A673 (cell line): ENCODE data around the gene CCDC149. TPM values are rescaled to one million over a fixed set of nuclear protein-coding genes. Genes with fewer than 3 reads are reported as not detected.

Experiments used
- BruUV-seq: library from RNA; stranded (reverse); fragments of 400-500 nt; replicated peaks from 2 replicates; lab custom pipeline; 2021; lab: Mats Ljungman, UMichigan
- CTCF ChIA-PET: fragments of 300-600 bp; sonication (Branson Sonifier 250); formaldehyde crosslinking; loops from one replicate; lab custom pipeline; 2022; ENCODE audit warnings: antibody characterized with exemption; lab: Charles Lee
- POLR2A ChIA-PET: fragments of 300-600 bp; sonication (Branson Sonifier 250); formaldehyde crosslinking; loops from one replicate; lab custom pipeline; 2022; ENCODE audit warnings: antibody characterized with exemption; ENCODE audit not compliant: low non-redundant PET; lab: Charles Lee
- DNase-seq: peaks from one replicate; pipeline ENCODE4 v3.0.0-alpha.2; 2015; ENCODE audit warnings: low spot score
- H3K27ac ChIP-seq: fragments of 200-600 bp; sonication (generic); 2 replicates; pipeline ENCODE4 v1.5.1; 2016; ENCODE audit warnings: mixed run types, low read depth, mild to moderate bottlenecking, mixed read lengths, antibody characterized with exemption, low read length; ENCODE audit not compliant: poor library complexity, severe bottlenecking
- H3K27me3 ChIP-seq: fragments of 200-600 bp; sonication (generic); replicated peaks from 2 replicates; pipeline ENCODE4 v1.6.1; 2017; ENCODE audit warnings: mixed run types, low read depth, mild to moderate bottlenecking, mixed read lengths, antibody characterized with exemption, low read length; ENCODE audit not compliant: insufficient read depth, poor library complexity
- H3K36me3 ChIP-seq: fragments of 200-600 bp; sonication (generic); 2 replicates; pipeline ENCODE4 v1.6.1; 2016; ENCODE audit warnings: mixed run types, mild to moderate bottlenecking, mixed read lengths, antibody characterized with exemption, low read length; ENCODE audit not compliant: insufficient read depth, poor library complexity, severe bottlenecking
- H3K4me1 ChIP-seq: fragments of 200-600 bp; sonication (generic); 2 replicates; pipeline ENCODE4 v1.6.1; 2017; ENCODE audit warnings: mixed run types, mild to moderate bottlenecking, mixed read lengths, antibody characterized with exemption, low read length; ENCODE audit not compliant: insufficient read depth, poor library complexity, severe bottlenecking
- H3K4me3 ChIP-seq: fragments of 200-600 bp; sonication (generic); 2 replicates; pipeline ENCODE4 v1.5.1; 2016; ENCODE audit warnings: low read depth, mixed run types, mild to moderate bottlenecking, mixed read lengths, low read length; ENCODE audit not compliant: poor library complexity, severe bottlenecking
- H3K9me3 ChIP-seq: fragments of 200-600 bp; sonication (generic); 2 replicates; pipeline ENCODE4 v1.6.1; 2016; ENCODE audit warnings: mixed run types, low read depth, mild to moderate bottlenecking, mixed read lengths, antibody characterized with exemption, low read length; ENCODE audit not compliant: poor library complexity, severe bottlenecking
- CTCF ChIP-seq: fragments of 300-800, 200-600 bp; sonication (generic); conservative IDR thresholded peaks from 2 replicates; pipeline ENCODE4 v1.5.1; 2017; ENCODE audit warnings: low read depth, mild to moderate bottlenecking, antibody characterized with exemption, low read length, moderate library complexity, mixed read lengths
- EZH2 ChIP-seq: fragments of 200-600 bp; sonication (generic); IDR thresholded peaks from 2 replicates; pipeline ENCODE4 v1.6.1; 2017; ENCODE audit warnings: borderline replicate concordance, low read depth, mild to moderate bottlenecking, mixed read lengths, antibody characterized with exemption, low read length; ENCODE audit not compliant: poor library complexity, severe bottlenecking
- intact Hi-C: fragments of 100-400 bp; cut with micrococcal nuclease; formaldehyde crosslinking; loops from one replicate; pipeline ENCODE4 v1.10.0; 2022; ENCODE audit not compliant: unreplicated experiment
- total RNA-seq: library from RNA; stranded (reverse); gene quantifications from 2 replicates; pipeline ENCODE4 v1.2.3, GENCODE V29; 2021

The CCDC149 gene
- total RNA-seq, 1 experiment from 2014 or later: 2.8 TPM

- no peak for TF ChIP-seq CTCF
- TF ChIP-seq EZH2: no peak
- POLR2A ChIA-PET: no interaction called here
- no peaks in the 10 kb centered on the region for H3K36me3 ChIP-seq
- H3K27me3 ChIP-seq: no peaks in the 10 kb centered on the region
- no TSS peak for BruUV-seq
- CTCF ChIA-PET: no interaction called here
- H3K9me3 ChIP-seq: no peaks in the 10 kb centered on the region
- no peak overlapping the region for H3K4me3 ChIP-seq
- no peaks in the 10 kb centered on the region for H3K4me1 ChIP-seq
- intact Hi-C loops: no loop called here
- no peak for DNase-seq
- no peak overlapping the region for H3K27ac ChIP-seq
Observed at GRCh38 chr4:24816797-24817196, 96.0 kb downstream of the CCDC149 start.

GRCh38 chr4:24813732-24814131, 99.1 kb downstream of the CCDC149 start:
- Histone ChIP-seq H3K27ac (no peak overlapping the region), H3K4me3 (no peak overlapping the region), H3K9me3 (no peaks in the 10 kb centered on the region), H3K27me3 (no peaks in the 10 kb centered on the region), H3K36me3 (no peaks in the 10 kb centered on the region), H3K4me1 (no peaks in the 10 kb centered on the region)
- intact Hi-C loops: no loop called here
- TF ChIP-seq CTCF: no peak
- no peak for TF ChIP-seq EZH2
- no TSS peak for BruUV-seq
- DNase-seq: no peak
- CTCF ChIA-PET: no interaction called here
- POLR2A ChIA-PET: no interaction called here

- intact Hi-C loops: no loop called here
- no peak for DNase-seq
Observed at GRCh38 chr4:24810871-24811631, 101.8 kb downstream of the CCDC149 start.

More at GRCh38 chr4:24810871-24811631, 101.8 kb downstream of the CCDC149 start:
- H3K9me3 ChIP-seq: no peaks in the 10 kb centered on the region
- H3K27me3 ChIP-seq: no peaks in the 10 kb centered on the region
- ChIA-PET CTCF (no interaction called here), POLR2A (no interaction called here)
- BruUV-seq: no TSS peak
- H3K27ac ChIP-seq: no peak overlapping the region
- H3K4me3 ChIP-seq: no peak overlapping the region
- H3K36me3 ChIP-seq: no peaks in the 10 kb centered on the region
- TF ChIP-seq EZH2: no peak
- no peak for TF ChIP-seq CTCF
- no peaks in the 10 kb centered on the region for H3K4me1 ChIP-seq
